Measurements from ENCODE around the gene CNOT4.

GRCh38 chr7:135490783-135491182, 19.1 kb downstream of the CNOT4 start:
- TF ChIP-seq, protein P1, sequence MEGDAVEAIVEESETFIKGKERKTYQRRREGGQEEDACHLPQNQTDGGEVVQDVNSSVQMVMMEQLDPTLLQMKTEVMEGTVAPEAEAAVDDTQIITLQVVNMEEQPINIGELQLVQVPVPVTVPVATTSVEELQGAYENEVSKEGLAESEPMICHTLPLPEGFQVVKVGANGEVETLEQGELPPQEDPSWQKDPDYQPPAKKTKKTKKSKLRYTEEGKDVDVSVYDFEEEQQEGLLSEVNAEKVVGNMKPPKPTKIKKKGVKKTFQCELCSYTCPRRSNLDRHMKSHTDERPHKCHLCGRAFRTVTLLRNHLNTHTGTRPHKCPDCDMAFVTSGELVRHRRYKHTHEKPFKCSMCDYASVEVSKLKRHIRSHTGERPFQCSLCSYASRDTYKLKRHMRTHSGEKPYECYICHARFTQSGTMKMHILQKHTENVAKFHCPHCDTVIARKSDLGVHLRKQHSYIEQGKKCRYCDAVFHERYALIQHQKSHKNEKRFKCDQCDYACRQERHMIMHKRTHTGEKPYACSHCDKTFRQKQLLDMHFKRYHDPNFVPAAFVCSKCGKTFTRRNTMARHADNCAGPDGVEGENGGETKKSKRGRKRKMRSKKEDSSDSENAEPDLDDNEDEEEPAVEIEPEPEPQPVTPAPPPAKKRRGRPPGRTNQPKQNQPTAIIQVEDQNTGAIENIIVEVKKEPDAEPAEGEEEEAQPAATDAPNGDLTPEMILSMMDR (IDR thresholded peaks at IDR 0.05), result no peak
- TF ChIP-seq POLR2A (IDR thresholded peaks at IDR 0.05), result no peak

Data from body of pancreas (tissue), 4 donors.